A673 (cell line): Measurements from ENCODE around the gene TUBA3C. TPM values are rescaled to one million over a fixed set of nuclear protein-coding genes. Genes with fewer than 3 reads are reported as not detected.
A peak's percentile ranks its signal among the peaks of the same experiment; 100 is the strongest.
"Not testable (repeated sequence)": the region's sequence is repeated elsewhere in the genome, so short reads cannot be mapped to it uniquely, and the experiment has no call there.

Experiments used
- Bru-seq: library from RNA; stranded (reverse); fragments of 400-500 nt; gene quantifications from one replicate; lab custom pipeline; 2021; lab: Mats Ljungman, UMichigan
- BruChase-seq, 2 experiments: library from RNA; stranded (reverse); fragments of 400-500 nt; gene quantifications; one replicate each; lab custom pipeline; 2021; lab: Mats Ljungman, UMichigan
- BruUV-seq: library from RNA; stranded (reverse); fragments of 400-500 nt; replicated peaks from 2 replicates; lab custom pipeline; 2021; lab: Mats Ljungman, UMichigan
- CTCF ChIA-PET: fragments of 300-600 bp; sonication (Branson Sonifier 250); formaldehyde crosslinking; loops from one replicate; lab custom pipeline; 2022; ENCODE audit warnings: antibody characterized with exemption; lab: Charles Lee
- POLR2A ChIA-PET: fragments of 300-600 bp; sonication (Branson Sonifier 250); formaldehyde crosslinking; loops from one replicate; lab custom pipeline; 2022; ENCODE audit warnings: antibody characterized with exemption; ENCODE audit not compliant: low non-redundant PET; lab: Charles Lee
- DNase-seq: peaks from one replicate; pipeline ENCODE4 v3.0.0-alpha.2; 2015; ENCODE audit warnings: low spot score
- H3K27ac ChIP-seq: fragments of 200-600 bp; sonication (generic); 2 replicates; pipeline ENCODE4 v1.5.1; 2016; ENCODE audit warnings: mixed run types, low read depth, mild to moderate bottlenecking, mixed read lengths, antibody characterized with exemption, low read length; ENCODE audit not compliant: poor library complexity, severe bottlenecking
- H3K27me3 ChIP-seq: fragments of 200-600 bp; sonication (generic); replicated peaks from 2 replicates; pipeline ENCODE4 v1.6.1; 2017; ENCODE audit warnings: mixed run types, low read depth, mild to moderate bottlenecking, mixed read lengths, antibody characterized with exemption, low read length; ENCODE audit not compliant: insufficient read depth, poor library complexity
- H3K36me3 ChIP-seq: fragments of 200-600 bp; sonication (generic); 2 replicates; pipeline ENCODE4 v1.6.1; 2016; ENCODE audit warnings: mixed run types, mild to moderate bottlenecking, mixed read lengths, antibody characterized with exemption, low read length; ENCODE audit not compliant: insufficient read depth, poor library complexity, severe bottlenecking
- H3K4me1 ChIP-seq: fragments of 200-600 bp; sonication (generic); 2 replicates; pipeline ENCODE4 v1.6.1; 2017; ENCODE audit warnings: mixed run types, mild to moderate bottlenecking, mixed read lengths, antibody characterized with exemption, low read length; ENCODE audit not compliant: insufficient read depth, poor library complexity, severe bottlenecking
- H3K4me3 ChIP-seq: fragments of 200-600 bp; sonication (generic); 2 replicates; pipeline ENCODE4 v1.5.1; 2016; ENCODE audit warnings: low read depth, mixed run types, mild to moderate bottlenecking, mixed read lengths, low read length; ENCODE audit not compliant: poor library complexity, severe bottlenecking
- H3K9me3 ChIP-seq: fragments of 200-600 bp; sonication (generic); 2 replicates; pipeline ENCODE4 v1.6.1; 2016; ENCODE audit warnings: mixed run types, low read depth, mild to moderate bottlenecking, mixed read lengths, antibody characterized with exemption, low read length; ENCODE audit not compliant: poor library complexity, severe bottlenecking
- EZH2 ChIP-seq: fragments of 200-600 bp; sonication (generic); IDR thresholded peaks from 2 replicates; pipeline ENCODE4 v1.6.1; 2017; ENCODE audit warnings: borderline replicate concordance, low read depth, mild to moderate bottlenecking, mixed read lengths, antibody characterized with exemption, low read length; ENCODE audit not compliant: poor library complexity, severe bottlenecking
- intact Hi-C: fragments of 100-400 bp; cut with micrococcal nuclease; formaldehyde crosslinking; loops from one replicate; pipeline ENCODE4 v1.10.0; 2022; ENCODE audit not compliant: unreplicated experiment
- long read RNA-seq: library from polyadenylated mRNA; stranded (forward); transcript quantifications from one replicate; pipeline ENCODE4 v2.0.0, GENCODE V29; 2022
- total RNA-seq: library from RNA; stranded (reverse); gene quantifications from 2 replicates; pipeline ENCODE4 v1.2.3, GENCODE V29; 2021
- TF ChIP-seq, protein P1 (sequence below): fragments of 300-800, 200-600 bp; sonication (generic); conservative IDR thresholded peaks from 2 replicates; pipeline ENCODE4 v1.5.1; 2017; ENCODE audit warnings: low read depth, mild to moderate bottlenecking, antibody characterized with exemption, low read length, moderate library complexity, mixed read lengths

The TUBA3C gene
- not detected in 2 replicates for total RNA-seq
- Bru-seq, nascent RNA: not detected
- BruChase-seq, experiment 1, labeled RNA remaining after a 2-hour chase: percentile 14 among the genes with signal in this experiment
- percentile 20 among the genes with signal in this experiment for BruChase-seq, experiment 2, labeled RNA remaining after a 6-hour chase
- long read RNA-seq: 0 reads

DNA sequence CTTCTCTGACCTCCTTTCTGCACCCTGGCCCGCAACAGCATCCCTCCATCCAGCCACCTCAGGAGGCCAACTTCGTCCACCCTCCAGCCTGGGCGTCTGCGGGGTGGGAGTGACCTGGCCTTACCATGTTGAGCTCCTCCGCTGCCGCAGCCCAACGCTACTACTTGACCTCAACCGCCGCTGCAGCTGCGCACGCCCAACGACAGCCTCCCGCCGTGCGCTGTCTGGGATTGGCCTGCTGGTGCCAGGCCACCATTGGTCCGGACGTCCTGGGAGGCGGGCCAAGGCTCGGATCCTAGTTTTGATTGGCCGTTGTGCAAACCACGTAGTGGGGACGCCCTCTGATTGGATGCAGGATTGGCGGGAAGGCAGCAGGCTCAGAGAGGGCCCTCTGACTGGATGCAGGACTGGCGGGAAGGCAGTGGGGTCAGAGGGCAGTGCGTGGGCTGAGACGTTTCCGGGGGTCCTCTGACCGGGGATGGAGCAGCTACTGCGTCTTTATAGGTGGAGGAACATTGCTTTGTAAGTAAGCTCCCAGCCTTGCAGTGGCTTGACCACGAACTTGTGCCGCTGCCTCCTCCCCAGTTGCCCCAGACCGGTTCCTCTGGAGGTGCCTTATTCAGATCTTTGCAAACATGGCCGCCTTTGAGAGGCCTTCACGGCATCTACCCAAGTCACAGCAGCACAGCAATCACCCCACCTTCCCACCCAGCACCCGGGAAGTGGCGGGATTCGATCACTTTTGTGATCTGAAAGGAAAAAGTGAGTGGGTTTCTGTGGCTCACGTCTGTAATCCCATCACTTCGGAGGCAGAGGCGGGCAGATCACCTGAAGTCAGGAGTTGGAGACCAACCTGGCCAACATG, at the start of gene TUBA3C:
TUBA3C (minus strand) TSS at position 204 of the 865 bp plus-strand sequence; CDS start at position 127, 77 bp downstream.
- TF ChIP-seq EZH2: no peak
- TF ChIP-seq, protein P1, sequence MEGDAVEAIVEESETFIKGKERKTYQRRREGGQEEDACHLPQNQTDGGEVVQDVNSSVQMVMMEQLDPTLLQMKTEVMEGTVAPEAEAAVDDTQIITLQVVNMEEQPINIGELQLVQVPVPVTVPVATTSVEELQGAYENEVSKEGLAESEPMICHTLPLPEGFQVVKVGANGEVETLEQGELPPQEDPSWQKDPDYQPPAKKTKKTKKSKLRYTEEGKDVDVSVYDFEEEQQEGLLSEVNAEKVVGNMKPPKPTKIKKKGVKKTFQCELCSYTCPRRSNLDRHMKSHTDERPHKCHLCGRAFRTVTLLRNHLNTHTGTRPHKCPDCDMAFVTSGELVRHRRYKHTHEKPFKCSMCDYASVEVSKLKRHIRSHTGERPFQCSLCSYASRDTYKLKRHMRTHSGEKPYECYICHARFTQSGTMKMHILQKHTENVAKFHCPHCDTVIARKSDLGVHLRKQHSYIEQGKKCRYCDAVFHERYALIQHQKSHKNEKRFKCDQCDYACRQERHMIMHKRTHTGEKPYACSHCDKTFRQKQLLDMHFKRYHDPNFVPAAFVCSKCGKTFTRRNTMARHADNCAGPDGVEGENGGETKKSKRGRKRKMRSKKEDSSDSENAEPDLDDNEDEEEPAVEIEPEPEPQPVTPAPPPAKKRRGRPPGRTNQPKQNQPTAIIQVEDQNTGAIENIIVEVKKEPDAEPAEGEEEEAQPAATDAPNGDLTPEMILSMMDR: no peak
- no peaks in the 10 kb centered on the region for H3K36me3 ChIP-seq
- intact Hi-C loops: no loop called here
- no peaks in the 10 kb centered on the region for H3K4me1 ChIP-seq
- ChIA-PET POLR2A (no interaction called here), CTCF (no interaction called here)
- H3K4me3 ChIP-seq: no peak within 1 kb of the TSS
- no peak within 1 kb of the TSS for H3K27ac ChIP-seq
- BruUV-seq: no TSS peak
- H3K9me3 ChIP-seq: no peaks in the 10 kb centered on the region
- H3K27me3 ChIP-seq: no peaks in the 10 kb centered on the region
- no peak for DNase-seq

DNA sequence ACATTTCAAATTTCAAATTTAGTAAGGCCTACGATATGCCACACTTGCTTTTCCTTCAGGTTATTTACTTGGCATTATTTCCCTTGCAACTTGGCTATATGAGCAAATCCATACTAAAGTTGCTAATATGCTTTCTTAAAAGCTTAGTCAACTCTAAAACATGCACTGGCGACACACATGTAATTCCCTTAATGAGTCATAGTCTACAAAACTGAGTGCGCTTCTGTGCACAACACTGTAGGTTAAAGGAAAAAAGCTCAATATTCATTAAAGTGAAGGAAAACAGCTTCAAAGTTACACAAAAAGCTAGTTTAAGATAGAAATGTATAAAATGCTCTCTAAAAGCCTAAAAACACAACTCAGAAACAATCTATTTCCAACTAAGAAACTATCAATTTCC, 25.8 kb upstream of the TUBA3C start:
- H3K27me3 ChIP-seq, POLR2A ChIA-PET, CTCF ChIA-PET, H3K4me1 ChIP-seq, H3K9me3 ChIP-seq, H3K4me3 ChIP-seq, BruUV-seq, intact Hi-C loops, H3K36me3 ChIP-seq: not testable (repeated sequence)
- H3K27ac ChIP-seq: peak overlapping the region; percentile 61
- peak; percentile 34 for DNase-seq

DNA sequence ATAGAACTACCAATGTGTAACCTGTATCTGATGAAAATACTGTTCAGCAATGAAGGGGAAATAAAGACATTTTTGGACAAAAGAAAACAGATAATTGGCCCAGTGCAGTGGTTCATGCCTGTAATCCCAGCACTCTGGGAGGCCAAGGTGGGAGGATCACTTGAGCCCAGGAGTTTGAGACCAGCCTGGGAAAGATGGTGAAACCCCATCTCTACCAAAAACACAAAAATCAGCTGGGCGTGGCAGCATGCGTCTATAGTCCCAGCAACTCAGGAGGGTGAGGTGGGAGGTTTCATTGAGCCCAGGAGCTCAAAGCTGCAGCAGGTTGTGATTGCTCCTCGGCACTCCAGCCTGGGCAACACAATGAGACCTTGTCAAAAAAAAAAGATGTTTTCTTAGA, 11.0 kb upstream of the TUBA3C start:
- H3K9me3 ChIP-seq, H3K4me3 ChIP-seq, H3K4me1 ChIP-seq, BruUV-seq, H3K36me3 ChIP-seq, CTCF ChIA-PET, intact Hi-C loops, H3K27me3 ChIP-seq, POLR2A ChIA-PET, DNase-seq: not testable (repeated sequence)
- peak overlapping the region; percentile 37 for H3K27ac ChIP-seq

DNA sequence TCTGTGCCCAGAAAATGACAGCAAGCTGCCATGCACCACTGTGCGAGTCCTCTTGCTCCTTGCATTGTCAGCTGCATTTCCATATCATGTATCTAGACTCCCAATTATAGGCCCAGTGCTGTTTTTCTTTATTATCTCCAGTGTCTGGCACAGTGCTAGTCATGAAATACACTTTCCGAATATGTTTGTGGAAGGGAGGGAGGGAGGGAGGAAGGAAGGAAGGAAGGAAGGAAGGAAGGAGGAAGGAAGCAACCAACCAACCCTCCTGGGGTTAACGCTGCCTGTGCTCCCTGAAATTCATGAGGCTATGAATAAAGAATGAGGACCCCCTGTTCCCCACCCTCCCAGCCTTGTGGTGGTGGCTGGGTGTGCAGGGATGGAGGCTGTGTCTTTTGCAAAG, 8.3 kb upstream of the TUBA3C start:
- H3K27ac ChIP-seq: peak overlapping the region; percentile 90
- CTCF ChIA-PET, POLR2A ChIA-PET, H3K27me3 ChIP-seq, H3K4me3 ChIP-seq, H3K9me3 ChIP-seq, H3K36me3 ChIP-seq, H3K4me1 ChIP-seq, BruUV-seq: not testable (repeated sequence)
- DNase-seq: peak; percentile 87
- intact Hi-C loops: loop anchor here (1.0 kb wide), 1 partner anchor 75 kb away; no protein-coding TSS in a partner anchor

DNA sequence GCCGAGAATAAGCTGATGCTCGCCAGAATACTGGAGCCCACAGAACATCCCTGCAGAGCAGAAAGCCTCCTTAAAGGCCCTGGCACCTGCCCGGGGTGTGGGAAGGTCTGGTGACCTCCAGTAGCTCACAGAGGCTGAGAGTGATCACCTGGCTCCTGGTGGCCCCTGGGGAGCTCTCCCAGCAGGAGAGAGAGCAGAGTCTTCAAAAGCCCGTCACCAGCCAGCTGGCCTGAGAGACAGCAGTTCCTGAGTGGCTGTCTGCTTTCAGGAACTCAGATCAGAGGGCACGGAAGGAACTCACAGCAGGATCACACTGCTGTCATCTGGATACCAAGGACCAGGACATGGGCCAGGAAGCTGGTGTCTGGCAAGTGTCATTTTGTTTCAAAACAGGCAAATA, 7.7 kb upstream of the TUBA3C start:
- CTCF ChIA-PET, intact Hi-C loops: not testable (repeated sequence)

More for the DNA sequence above, 7.7 kb upstream of the TUBA3C start:
- H3K36me3 ChIP-seq, H3K4me1 ChIP-seq, H3K27me3 ChIP-seq, H3K9me3 ChIP-seq, POLR2A ChIA-PET, H3K4me3 ChIP-seq, BruUV-seq: not testable (repeated sequence)
- H3K27ac ChIP-seq: peak overlapping the region; percentile 90
- DNase-seq: peak; percentile 84
